NCI-H1417 treated with DMSO at 0.1 percent for 48 hours (cell line): ENCODE measurements around the gene ENO4.

Source experiments
- DNase-seq: peaks from one replicate; lab custom pipeline; 2025; lab: John Stamatoyannopoulos, UW

ENO4 gene

GRCh38 chr10:116868722-116869121, 19.4 kb downstream of the ENO4 start:
- no peak for DNase-seq

DNA sequence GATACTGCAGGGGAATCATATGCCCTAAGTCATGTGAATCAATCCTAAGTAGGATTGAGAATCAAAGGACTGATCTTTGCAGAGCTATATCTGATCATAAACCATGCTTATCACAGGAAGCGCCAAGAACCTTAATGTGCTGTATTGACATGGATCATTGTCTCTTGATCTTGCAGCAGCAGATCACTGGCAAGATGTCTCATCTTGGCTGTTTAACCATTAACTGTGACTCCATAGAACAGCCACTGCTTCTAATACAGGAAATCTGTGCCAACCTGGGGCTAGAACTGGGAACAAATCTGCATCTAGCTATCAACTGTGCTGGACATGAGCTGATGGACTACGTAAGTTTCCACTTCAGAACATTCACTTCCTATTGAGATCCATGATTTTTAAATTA, 21.6 kb downstream of the ENO4 start:
- DNase-seq: no peak

DNA sequence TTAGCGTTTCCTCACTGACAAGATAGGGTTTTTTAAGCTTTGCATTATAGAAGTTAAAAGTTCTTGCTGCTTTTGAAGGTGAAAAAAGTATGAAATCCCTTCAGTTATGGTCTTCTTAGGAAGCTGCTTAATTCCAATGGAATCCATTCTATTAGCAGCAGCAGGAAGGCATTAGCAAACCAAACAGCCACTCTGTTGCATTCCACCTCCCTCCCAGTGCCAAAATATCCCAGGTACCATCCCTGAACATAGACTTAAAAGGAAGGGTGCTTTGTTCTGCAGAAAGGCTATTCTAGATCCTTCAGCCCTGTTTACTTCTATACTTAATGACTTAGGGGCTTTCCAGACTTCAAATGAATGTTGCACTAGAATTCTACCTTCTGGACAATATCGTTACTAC, 23.8 kb downstream of the ENO4 start:
- no peak for DNase-seq

- no peak for DNase-seq
These were observed 26.6 kb downstream of the ENO4 start for GRCh38 chr10:116875897-116876296.

DNA sequence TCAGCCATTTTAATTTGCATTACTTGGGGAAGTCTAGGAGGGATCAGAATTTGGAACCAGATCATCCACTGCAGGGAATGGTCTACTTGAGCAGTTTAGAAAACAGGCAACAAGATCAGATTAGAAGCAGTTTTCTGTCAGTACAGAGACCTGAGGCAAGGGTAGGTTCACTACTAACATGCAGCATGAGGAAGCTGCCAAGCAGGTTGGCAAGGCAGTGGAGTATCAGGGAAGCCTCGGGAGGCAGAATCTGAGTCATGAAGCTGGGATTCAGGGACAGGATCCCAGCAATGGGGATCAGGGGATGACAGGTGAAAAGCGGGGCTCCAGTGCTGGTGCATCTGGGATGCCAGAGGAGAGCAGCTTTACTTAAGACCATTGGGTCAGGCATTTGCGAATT, 28.1 kb downstream of the ENO4 start:
- no peak for DNase-seq

DNA sequence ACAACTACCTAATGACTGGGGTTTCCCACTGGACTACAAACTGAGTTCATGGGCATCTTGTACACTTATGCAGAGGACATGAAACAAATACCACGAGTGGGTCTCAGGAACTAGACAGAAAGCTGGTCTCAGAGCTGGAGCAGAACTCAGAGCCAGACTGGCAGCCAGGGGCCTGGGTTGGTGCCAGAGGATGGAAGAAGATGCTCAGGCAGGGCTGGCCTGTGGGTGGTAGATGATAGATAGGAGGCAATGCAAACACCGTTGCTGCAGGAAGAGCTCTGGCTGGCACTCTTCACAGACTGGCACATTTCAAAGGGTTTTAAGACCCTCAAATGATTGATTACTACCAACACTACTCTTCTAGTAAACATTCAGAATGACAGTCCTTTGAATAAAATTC, 28.8 kb downstream of the ENO4 start:
- DNase-seq: no peak

DNA sequence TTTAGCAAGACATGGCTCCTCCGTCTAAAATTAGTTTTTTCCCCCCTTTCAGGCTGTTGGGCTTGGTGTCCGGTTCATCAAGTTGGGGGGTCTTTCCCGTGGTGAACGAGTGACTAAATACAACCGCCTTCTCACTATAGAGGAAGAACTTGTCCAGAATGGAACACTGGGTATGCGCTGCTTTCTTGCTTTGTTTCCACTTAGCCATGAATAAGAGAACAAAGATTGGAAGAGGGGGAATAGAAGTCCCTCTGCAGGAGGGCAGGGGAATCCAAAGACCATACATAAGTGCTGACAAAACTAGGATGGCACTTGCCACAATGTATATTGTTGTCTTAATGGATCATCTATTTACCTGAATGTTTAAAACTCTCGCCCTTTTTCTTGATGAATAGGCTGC, 30.5 kb downstream of the ENO4 start:
- no peak for DNase-seq

GRCh38 chr10:116880716-116881482, 31.6 kb downstream of the ENO4 start:
- no peak for DNase-seq

DNA sequence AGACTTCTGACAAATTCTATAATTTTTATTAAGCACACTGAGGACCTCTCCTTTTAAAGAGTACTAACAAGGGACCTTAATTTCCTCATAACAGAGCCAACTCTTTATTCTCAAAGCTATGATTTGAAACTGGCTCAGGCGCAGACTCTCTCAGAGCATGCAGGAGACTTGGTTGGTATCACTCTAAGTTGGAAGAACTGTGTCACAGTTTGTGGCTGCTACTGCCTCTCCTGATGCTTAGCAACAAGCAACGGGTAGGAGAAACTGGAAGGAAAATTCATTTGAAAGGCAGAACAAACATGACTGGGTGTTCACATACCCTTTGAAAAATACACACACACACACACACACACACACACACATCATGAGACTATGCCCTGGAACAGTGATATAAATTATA, 33.3 kb downstream of the ENO4 start:
- DNase-seq: no peak

- DNase-seq: no peak
These were observed 37.5 kb downstream of the ENO4 start for GRCh38 chr10:116886772-116887171.

DNA sequence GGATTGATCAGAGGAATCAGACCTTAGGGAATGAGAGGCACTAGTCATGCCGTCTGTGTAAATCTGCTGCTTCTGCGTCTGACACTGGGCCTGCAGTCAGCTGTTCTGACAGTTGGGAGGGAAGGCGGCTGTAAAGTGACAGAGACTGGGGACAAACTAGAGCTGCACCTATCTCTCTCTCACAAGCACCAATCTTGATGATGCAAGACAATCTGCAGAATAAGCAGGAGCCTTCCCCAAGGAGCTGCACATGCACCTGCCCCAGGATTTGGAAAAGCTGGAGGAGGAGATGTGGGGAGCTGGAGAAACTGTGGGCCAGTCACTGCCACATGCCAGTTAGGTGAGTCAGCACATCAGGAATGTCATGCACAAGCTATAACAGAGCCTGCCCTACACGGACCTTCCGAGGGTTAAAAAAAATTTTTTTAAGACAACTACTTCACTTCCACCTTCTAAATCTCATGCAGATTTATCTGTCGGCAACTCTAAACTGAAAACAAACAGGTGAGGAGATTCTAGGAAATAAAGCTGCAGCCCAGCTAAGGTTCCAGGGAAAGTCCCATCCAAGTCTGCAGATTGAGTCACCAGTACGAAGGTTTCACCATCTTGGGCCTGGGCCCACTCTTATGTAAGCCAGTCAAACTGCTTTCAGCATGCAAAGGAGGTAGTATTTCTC, 39.2 kb downstream of the ENO4 start:
- DNase-seq: no peak

DNA sequence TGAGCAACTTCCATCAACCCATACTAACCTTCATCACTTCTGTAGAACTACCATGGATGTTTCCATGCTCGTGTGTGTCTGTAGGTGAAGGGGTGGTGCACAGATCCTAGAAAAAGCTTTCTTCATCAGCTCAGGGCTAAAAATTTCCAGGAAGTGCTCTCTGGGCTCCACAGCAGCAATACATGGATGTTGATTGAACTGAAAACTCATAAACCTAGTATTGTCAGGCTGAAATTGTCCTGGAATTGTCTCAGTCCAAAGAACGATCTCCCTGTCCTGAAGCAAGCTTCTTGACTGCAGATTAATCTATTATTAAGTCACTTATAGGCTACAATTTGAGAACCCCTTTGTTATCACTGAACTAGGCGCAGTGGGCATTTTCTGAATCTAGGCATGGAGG, 39.8 kb downstream of the ENO4 start:
- no peak for DNase-seq

DNA sequence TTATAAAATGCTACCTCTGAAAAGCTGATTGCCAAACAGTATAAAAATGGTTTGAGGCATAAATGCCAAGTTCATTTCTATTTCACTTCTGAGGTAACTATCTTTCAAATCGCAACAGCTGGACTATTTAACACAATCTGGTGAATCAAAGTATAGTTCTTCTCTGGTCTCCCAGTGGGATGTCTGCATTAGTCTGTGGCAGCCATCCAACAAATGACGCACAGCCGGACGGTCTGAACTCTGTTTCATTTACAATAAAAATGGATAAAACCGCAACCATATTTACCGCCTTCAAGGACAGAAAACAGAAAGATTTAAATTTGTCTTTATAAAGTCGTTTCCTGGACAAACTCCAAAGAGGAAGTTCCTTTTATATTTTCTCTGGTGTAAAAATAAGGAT, 41.9 kb downstream of the ENO4 start:
- no peak for DNase-seq

- peak; percentile 17 for DNase-seq
These were observed 43.8 kb downstream of the ENO4 start for GRCh38 chr10:116892907-116893685.

DNA sequence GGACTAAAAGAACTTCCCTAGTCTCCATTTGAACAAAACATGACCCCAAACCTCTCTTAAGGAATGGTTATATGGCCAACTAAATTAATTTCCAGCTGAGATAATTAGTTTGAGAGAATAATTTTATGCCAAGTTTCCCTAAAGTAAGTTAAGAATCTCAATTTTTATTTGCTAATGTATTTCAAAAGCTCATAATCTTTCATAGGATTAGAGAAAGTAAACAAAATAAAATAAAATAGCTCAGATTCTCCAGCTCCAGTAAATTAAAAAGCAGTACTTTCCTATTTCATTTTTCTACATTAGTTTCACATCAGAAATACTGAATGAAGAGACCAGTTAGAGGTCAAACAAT, 44.4 kb downstream of the ENO4 start:
- DNase-seq: no peak

- no peak for DNase-seq
These were observed 50.3 kb downstream of the ENO4 start for GRCh38 chr10:116899626-116900025.

DNA sequence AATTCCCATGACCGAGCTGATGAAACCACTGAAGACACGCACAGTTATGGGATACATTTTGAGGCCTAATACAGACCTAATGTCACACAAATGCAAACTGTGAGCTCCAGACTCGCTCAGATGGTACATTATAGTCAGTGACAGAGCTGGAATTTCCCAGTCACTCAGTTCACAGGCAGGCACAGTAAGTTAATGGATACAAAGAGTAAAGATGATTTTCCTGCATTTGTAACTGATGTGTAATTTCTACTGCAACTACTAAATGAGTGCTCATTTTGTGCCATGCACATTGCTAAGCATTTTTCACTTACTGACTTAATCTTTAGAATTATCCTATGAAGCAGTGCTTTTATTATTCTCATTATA, 56.5 kb downstream of the ENO4 start:
- no peak for DNase-seq

GRCh38 chr10:116907245-116907987, 58.1 kb downstream of the ENO4 start:
- no peak for DNase-seq

GRCh38 chr10:116909307-116909706, 60.0 kb downstream of the ENO4 start:
- no peak for DNase-seq

GRCh38 chr10:116910910-116911309, 61.6 kb downstream of the ENO4 start:
- no peak for DNase-seq

- DNase-seq: no peak
These were observed 62.9 kb downstream of the ENO4 start for GRCh38 chr10:116912162-116912561.

GRCh38 chr10:116913695-116914094, 64.4 kb downstream of the ENO4 start:
- no peak for DNase-seq

GRCh38 chr10:116915340-116915739, 66.0 kb downstream of the ENO4 start:
- DNase-seq: no peak
